H1 (cell line): ENCODE results near the gene MTARC2.

Experiments
- CEBPB ChIP-seq: IDR thresholded peaks from 2 replicates; pipeline ENCODE4 v1.6.1; 2012; ENCODE audit warnings: low read depth, low read length
- EP300 ChIP-seq, 2 experiments: IDR thresholded peaks; 1 replicate in 1 of 2; 2 replicates in 1 of 2; pipeline ENCODE4 v1.6.1; 2011 to 2012; ENCODE audit warnings: low read depth in 2 of 2, low read length in 2 of 2, mild to moderate bottlenecking in 2 of 2, borderline replicate concordance in 1 of 2, inconsistent platforms in 1 of 2, moderate library complexity in 1 of 2
- POLR2A ChIP-seq, 2 experiments: IDR thresholded peaks; 1 replicate in 1 of 2; 2 replicates in 1 of 2; pipeline ENCODE4 v1.6.1; 2011; ENCODE audit warnings: low read depth in 2 of 2, low read length in 2 of 2, mild to moderate bottlenecking in 2 of 2; ENCODE audit errors: control extremely low read depth in 1 of 2
- TF ChIP-seq, protein P1 (sequence below), 3 experiments: IDR thresholded peaks; 1 replicate in 2 of 3; 2 replicates in 1 of 3; pipeline versions ENCODE4 v1.5.1 to v1.6.1; 2011; ENCODE audit warnings: low read length in 3 of 3, mild to moderate bottlenecking in 3 of 3, inconsistent platforms in 2 of 3, low read depth in 1 of 3, moderate library complexity in 1 of 3; ENCODE audit not compliant: insufficient read depth in 1 of 3; ENCODE audit errors: control extremely low read depth in 1 of 3

DNA sequence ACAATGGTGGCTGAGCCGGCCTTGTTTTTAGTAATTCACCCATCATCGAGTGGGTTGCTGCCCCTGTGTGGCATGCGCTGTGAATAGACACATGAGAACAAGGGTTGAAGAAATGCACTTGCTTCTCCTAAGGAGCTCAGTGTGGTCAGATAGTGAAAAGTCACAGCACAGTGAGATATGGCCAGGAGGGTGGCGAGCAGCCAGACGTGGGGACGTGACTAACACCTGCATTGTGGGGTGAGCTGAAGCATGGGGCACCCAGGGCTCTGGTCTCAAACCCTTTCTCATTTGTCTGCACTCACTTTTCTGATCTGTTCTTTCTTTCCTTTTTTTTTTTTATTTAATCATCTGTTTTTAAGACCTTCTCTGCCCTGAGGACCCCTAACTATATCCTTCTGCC is 52.1 kb downstream of the MTARC2 start:
- no peak for TF ChIP-seq CEBPB
- no peak for TF ChIP-seq POLR2A (IDR thresholded peaks at IDR 0.05; ENCODE audit: control extremely low read depth in 1 of 2, low read depth in 2 of 2, low read length in 2 of 2)
- TF ChIP-seq, protein P1, sequence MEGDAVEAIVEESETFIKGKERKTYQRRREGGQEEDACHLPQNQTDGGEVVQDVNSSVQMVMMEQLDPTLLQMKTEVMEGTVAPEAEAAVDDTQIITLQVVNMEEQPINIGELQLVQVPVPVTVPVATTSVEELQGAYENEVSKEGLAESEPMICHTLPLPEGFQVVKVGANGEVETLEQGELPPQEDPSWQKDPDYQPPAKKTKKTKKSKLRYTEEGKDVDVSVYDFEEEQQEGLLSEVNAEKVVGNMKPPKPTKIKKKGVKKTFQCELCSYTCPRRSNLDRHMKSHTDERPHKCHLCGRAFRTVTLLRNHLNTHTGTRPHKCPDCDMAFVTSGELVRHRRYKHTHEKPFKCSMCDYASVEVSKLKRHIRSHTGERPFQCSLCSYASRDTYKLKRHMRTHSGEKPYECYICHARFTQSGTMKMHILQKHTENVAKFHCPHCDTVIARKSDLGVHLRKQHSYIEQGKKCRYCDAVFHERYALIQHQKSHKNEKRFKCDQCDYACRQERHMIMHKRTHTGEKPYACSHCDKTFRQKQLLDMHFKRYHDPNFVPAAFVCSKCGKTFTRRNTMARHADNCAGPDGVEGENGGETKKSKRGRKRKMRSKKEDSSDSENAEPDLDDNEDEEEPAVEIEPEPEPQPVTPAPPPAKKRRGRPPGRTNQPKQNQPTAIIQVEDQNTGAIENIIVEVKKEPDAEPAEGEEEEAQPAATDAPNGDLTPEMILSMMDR (IDR thresholded peaks at IDR 0.05; ENCODE audit: control extremely low read depth in 1 of 3, insufficient read depth in 1 of 3, low read depth in 1 of 3, low read length in 3 of 3) = no peak
- no peak for TF ChIP-seq EP300 (IDR thresholded peaks at IDR 0.05; ENCODE audit: borderline replicate concordance in 1 of 2, low read depth in 2 of 2, low read length in 2 of 2)
